ENCODE measurements around the gene GTPBP4.
"Not testable (repeated sequence)": the region's sequence is repeated elsewhere in the genome, so short reads cannot be mapped to it uniquely, and the experiment has no call there.

GTPBP4 gene

DNA sequence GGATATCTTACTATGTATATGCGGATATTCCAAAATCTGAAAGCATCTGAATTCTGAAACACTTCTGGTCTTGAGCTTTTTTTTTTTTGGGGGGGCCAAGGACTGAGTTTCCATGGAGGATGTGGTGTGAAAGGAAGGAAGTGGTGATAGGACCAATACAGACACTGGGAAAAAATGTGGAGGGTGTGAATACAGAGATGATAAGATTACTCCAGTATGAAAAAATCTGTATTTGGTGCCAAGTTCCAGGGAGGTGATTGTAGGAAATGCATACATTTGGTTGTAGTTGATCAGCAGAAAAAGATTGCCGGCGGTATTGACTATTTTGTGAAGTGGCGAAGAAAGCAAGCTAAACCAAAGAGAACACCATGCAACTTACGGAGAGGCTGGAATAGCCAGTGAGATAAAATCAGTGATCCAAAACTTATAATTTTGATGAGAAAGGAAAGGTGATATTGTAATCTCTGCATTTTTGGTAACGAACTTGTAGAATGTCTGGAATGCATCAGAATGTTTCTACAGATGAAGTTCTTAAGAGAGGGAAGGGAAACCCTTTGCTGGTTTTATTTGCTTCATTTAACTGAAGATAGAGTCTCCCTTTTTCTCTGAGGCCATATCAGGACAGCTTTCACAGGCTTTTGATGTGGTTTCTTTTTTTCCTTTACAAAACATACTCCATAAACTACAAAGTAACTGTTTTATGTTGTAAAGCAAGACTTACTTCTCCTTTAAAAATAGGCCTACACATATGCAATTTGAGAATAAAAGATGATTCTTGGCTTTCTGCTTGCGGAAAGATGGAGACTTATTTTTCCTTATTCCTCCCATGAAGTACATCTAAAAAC, 73.9 kb downstream of the GTPBP4 start:
- peak; percentile 65 for DNase-seq

DNA sequence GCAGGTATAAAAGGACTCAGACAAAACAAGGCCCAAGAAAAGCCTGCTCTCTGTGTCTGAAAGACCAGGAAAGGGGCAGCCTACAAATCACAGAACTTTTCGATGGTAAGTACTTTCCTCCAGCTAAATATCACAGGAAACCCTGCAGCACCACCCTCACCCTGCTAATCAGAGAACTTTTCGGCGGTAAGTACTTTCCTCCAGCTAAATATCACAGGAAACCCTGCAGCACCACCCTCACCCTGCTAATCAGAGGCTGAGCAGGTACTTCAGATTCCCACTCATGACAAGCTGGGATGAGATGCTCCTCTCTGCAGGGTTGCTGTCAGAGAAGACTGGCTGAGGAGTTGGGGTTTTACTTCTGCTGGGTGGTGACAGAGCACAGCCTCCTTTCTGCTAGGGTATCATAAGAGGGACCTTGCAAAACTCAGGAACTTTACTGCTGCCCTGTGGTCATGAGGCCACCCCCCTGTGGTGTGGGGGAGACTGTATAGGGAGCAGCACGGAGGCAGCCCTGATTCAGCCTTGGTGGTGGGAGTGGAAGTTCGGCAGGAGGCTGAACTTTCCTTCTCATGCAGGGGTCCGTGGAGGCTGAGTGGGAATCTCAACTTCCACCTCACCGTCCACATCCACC, 75.1 kb downstream of the GTPBP4 start:
- DNase-seq: no peak

DNA sequence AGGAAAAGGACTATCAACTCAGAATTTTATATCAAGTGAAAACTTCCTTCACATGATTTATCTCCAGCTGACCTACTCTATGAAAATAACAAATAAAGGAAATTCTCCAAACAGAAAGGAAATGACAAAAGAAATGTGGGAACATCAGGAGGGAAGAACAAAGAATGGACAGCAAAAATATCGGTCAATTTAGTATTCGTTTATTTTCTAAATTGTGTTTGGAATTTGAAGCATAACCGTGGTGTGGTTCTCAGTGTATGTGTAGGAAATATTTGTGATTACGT, 76.7 kb downstream of the GTPBP4 start:
- no peak for DNase-seq

DNA sequence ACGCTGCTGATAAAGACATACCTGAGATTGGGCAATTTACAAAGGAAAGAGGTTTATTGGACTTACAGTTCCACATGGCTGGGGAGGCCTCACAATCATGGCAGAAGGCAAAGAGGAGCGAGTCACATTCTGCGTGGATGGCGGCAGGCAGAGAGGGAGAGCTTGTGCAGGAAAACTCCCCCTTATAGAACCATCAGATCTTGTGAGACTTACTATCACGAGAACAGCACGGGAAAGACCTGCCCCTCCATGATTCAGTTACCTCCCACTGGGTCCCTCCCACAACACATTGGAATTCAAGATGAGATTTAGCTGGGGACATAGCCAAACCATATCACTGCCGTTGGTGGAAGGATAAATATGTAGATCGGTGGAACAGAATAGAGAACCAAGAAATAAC, 78.5 kb downstream of the GTPBP4 start:
- DNase-seq: not testable (repeated sequence)

DNA sequence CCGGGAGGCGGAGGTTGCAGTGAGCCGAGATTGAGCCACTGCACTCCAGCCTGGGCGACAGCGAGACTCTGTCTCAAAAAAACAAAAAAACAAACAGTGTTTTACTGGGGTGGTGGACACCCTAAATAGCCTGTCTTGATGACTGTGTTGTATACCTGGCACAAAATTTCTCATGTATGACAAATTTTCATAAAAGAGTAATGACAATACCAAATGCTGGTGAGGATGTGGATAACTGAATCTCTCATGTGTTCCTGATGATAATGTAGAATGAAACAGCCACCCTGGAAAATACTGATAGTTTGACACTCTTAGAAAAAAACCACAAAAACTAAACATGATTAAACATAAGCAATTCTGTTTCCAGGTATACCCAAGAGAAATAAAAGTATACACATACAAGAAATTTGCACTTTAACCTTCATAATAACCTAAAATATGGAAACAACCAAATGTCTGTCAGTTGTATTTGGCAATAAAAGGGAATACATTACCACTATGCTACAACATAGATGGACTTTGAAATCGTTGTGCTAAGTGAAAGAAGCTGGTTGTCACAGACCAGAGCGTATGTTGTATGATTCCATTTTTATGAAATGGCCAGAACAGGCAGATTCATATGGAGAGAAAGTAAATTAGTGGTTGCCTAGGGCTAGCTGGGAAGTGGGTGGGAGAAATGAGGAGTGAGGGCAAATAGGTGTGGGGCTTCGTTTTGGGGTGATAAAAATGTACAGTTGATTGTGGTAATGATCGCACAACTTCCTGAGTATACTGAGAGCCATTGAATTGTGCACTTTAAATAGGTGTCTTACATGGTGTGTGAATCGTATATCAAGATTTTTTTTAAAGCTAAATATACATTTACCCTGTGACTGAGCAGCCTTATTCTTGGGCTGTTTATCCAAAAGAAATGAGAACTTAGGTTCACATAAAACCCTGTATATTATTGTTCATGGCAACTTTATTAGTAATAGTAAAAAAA, 80.4 kb downstream of the GTPBP4 start:
- DNase-seq: no peak

Measured in fibroblast of upper back skin (primary cell).